Measurements from ENCODE around the gene ZNF789.
A peak's percentile ranks its signal among the peaks of the same experiment; 100 is the strongest.

ZNF789 gene

DNA sequence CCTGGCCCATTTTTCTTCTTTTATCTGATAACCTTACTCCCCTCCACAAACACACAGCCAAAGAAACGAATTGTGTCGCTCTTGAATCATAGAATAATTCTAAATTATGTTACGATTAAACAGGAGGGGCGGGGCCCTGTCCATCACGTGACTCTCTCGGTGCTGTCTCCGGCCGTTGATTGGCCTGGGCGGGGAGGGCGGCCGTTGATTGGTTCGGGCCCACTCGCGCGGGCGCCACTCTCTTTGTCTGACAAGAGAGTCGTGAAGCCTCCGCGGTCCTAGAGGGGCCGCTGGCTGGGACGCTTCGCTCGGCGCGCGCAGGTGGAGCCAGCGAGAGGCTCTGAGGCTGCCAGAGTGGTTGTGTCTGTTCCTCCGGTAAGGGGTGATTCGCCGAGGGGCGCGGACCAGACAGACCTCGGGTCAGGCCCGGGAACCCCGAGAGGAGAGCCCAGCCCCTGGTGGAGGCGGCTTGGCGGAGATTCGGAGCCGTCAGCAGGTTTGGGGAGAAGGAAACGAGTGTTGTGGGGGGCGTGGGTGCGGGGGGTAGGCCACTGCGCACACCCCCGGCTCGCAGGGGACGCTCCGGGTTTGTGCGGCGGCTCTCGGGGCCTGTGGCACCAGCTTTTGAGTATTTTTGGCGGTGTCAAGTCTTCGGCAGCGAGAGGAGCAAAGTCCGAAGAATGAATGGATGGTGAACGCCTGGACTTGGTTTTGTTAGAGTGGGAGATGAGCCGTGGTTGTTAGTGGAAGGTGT is at the start of gene ZNF789 (continued):
- TF ChIP-seq ZNF76 (tag by site-specific recombination; IDR thresholded peaks at IDR 0.05; ENCODE audit: borderline replicate concordance, low read depth) (0 out of 2 replicates have a peak, but pooled peaks have one; percentile 49), MEIS1 (CRISPR knock-in tag; IDR thresholded peaks at IDR 0.05; ENCODE audit: borderline replicate concordance) (no peak), ZNF792 (tag by site-specific recombination; IDR thresholded peaks at IDR 0.05) (0 out of 2 replicates have a peak, but pooled peaks have one; percentile 58), ZNF596 (tag by site-specific recombination; IDR thresholded peaks at IDR 0.05) (no peak), ZNF501 (tag by site-specific recombination; IDR thresholded peaks at IDR 0.05) (peak; percentile 86), KLF16 (tag by site-specific recombination; IDR thresholded peaks at IDR 0.05) (peak; percentile 93), ZFP3 (tag by site-specific recombination; IDR thresholded peaks at IDR 0.05; ENCODE audit: low read depth) (no peak), ZNF175 (tag by site-specific recombination; IDR thresholded peaks at IDR 0.05) (no peak), ZNF776 (tag by site-specific recombination; IDR thresholded peaks at IDR 0.05; ENCODE audit: borderline replicate concordance) (no peak), ZBTB10 (tag by site-specific recombination; IDR thresholded peaks at IDR 0.05) (peak; percentile 93), ZNF449 (tag by site-specific recombination; IDR thresholded peaks at IDR 0.05) (no peak), ZNF548 (tag by site-specific recombination; IDR thresholded peaks at IDR 0.05) (no peak), ZNF510 (tag by site-specific recombination; IDR thresholded peaks at IDR 0.05; ENCODE audit: insufficient replicate concordance) (no peak), INSM2 (tag by site-specific recombination; IDR thresholded peaks at IDR 0.05) (peak; percentile 47; the same call in 1 of the 2 replicates), ZFHX2 (tag by site-specific recombination; conservative IDR thresholded peaks at IDR 0.05) (peak; percentile 86), ZNF202 (tag by site-specific recombination; IDR thresholded peaks at IDR 0.05; ENCODE audit: borderline replicate concordance) (no peak), ZBTB20 (tag by site-specific recombination; IDR thresholded peaks at IDR 0.05) (peak; percentile 59; the same call in 1 of the 2 replicates), ZNF830 (tag by site-specific recombination; IDR thresholded peaks at IDR 0.05; ENCODE audit: low read depth) (no peak), ZNF169 (tag by site-specific recombination; IDR thresholded peaks at IDR 0.05) (0 out of 2 replicates have a peak, but pooled peaks have one; percentile 49)
- TF ChIP-seq, protein P1, sequence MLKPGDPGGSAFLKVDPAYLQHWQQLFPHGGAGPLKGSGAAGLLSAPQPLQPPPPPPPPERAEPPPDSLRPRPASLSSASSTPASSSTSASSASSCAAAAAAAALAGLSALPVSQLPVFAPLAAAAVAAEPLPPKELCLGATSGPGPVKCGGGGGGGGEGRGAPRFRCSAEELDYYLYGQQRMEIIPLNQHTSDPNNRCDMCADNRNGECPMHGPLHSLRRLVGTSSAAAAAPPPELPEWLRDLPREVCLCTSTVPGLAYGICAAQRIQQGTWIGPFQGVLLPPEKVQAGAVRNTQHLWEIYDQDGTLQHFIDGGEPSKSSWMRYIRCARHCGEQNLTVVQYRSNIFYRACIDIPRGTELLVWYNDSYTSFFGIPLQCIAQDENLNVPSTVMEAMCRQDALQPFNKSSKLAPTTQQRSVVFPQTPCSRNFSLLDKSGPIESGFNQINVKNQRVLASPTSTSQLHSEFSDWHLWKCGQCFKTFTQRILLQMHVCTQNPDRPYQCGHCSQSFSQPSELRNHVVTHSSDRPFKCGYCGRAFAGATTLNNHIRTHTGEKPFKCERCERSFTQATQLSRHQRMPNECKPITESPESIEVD (tag by site-specific recombination; IDR thresholded peaks at IDR 0.05) = peak; percentile 47; the same call in 1 of the 2 replicates
- TF ChIP-seq, protein P2, sequence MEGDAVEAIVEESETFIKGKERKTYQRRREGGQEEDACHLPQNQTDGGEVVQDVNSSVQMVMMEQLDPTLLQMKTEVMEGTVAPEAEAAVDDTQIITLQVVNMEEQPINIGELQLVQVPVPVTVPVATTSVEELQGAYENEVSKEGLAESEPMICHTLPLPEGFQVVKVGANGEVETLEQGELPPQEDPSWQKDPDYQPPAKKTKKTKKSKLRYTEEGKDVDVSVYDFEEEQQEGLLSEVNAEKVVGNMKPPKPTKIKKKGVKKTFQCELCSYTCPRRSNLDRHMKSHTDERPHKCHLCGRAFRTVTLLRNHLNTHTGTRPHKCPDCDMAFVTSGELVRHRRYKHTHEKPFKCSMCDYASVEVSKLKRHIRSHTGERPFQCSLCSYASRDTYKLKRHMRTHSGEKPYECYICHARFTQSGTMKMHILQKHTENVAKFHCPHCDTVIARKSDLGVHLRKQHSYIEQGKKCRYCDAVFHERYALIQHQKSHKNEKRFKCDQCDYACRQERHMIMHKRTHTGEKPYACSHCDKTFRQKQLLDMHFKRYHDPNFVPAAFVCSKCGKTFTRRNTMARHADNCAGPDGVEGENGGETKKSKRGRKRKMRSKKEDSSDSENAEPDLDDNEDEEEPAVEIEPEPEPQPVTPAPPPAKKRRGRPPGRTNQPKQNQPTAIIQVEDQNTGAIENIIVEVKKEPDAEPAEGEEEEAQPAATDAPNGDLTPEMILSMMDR (tag by site-specific recombination; IDR thresholded peaks at IDR 0.05) = peak; percentile 53
- TF ChIP-seq, protein P3, sequence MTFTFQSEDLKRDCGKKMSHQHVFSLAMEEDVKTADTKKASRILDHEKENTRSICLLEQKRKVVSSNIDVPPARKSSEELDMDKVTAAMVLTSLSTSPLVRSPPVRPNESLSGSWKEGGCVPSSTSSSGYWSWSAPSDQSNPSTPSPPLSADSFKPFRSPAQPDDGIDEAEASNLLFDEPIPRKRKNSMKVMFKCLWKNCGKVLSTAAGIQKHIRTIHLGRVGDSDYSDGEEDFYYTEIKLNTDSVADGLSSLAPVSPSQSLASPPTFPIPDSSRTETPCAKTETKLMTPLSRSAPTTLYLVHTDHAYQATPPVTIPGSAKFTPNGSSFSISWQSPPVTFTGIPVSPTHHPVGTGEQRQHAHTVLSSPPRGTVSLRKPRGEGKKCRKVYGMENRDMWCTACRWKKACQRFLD (tag by site-specific recombination; IDR thresholded peaks at IDR 0.05) = no peak
- TF ChIP-seq, protein P4, sequence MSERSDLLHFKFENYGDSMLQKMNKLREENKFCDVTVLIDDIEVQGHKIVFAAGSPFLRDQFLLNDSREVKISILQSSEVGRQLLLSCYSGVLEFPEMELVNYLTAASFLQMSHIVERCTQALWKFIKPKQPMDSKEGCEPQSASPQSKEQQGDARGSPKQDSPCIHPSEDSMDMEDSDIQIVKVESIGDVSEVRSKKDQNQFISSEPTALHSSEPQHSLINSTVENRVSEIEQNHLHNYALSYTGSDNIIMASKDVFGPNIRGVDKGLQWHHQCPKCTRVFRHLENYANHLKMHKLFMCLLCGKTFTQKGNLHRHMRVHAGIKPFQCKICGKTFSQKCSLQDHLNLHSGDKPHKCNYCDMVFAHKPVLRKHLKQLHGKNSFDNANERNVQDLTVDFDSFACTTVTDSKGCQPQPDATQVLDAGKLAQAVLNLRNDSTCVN (tag by site-specific recombination; optimal IDR thresholded peaks at IDR 0.05) = peak; percentile 76
- TF ChIP-seq, protein P5, sequence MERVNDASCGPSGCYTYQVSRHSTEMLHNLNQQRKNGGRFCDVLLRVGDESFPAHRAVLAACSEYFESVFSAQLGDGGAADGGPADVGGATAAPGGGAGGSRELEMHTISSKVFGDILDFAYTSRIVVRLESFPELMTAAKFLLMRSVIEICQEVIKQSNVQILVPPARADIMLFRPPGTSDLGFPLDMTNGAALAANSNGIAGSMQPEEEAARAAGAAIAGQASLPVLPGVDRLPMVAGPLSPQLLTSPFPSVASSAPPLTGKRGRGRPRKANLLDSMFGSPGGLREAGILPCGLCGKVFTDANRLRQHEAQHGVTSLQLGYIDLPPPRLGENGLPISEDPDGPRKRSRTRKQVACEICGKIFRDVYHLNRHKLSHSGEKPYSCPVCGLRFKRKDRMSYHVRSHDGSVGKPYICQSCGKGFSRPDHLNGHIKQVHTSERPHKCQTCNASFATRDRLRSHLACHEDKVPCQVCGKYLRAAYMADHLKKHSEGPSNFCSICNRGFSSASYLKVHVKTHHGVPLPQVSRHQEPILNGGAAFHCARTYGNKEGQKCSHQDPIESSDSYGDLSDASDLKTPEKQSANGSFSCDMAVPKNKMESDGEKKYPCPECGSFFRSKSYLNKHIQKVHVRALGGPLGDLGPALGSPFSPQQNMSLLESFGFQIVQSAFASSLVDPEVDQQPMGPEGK (tag by site-specific recombination; IDR thresholded peaks at IDR 0.05) = peak; percentile 91

Data from HEK293 (cell line).